ENCODE results near the gene IRAK3. TPM values are rescaled to one million over a fixed set of nuclear protein-coding genes. Genes with fewer than 3 reads are reported as not detected.

IRAK3 gene
- total RNA-seq, 6 donors from 2014 or later, result 33.8 to 65.0 (median 39.7) TPM

DNA sequence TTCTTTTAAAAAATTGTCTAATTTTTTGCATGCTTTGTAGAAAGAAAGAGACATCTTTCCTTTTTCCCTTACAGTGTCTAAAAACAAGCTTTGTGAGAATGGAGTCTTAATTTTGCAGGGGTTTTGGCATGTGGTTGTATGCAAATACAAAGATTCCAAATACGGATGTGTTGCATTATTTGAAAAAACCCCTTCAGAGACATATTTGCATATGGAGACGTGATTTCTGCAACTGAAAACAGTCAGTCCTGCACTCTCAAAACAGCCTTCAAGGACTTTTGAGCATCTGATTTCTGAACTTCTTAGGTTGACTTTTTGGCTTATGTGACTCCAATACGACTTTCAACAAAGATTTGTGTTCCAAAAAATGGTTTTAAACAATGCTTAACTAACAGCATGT is 7.8 kb downstream of the IRAK3 start:
- H3K9me3 ChIP-seq, result peaks cover 0 to 5% (median 0%) of the 10 kb centered on the region in 4 donors
- DNase-seq, result no peak
- H3K4me1 ChIP-seq, result peaks cover 40 to 48% (median 46%) of the 10 kb centered on the region in 4 donors
- H3K27ac ChIP-seq, result peak overlapping the region in 1 of 4 donors; percentile 26
- no peaks in the 10 kb centered on the region for H3K27me3 ChIP-seq
- TF ChIP-seq POLR2A (IDR thresholded peaks at IDR 0.05) (peak in 1 of 4 donors; percentile 15), EP300 (IDR thresholded peaks at IDR 0.05) (no peak), POLR2AphosphoS5 (IDR thresholded peaks at IDR 0.05) (no peak)
- peaks cover 0 to 11% (median 3%) of the 10 kb centered on the region in 4 donors for H3K36me3 ChIP-seq
- ATAC-seq (ENCODE audit: low FRiP score in 2 of 2), result no peak
- no peak overlapping the region for H3K4me3 ChIP-seq
- WGBS, 2 donors, result 32 to 37% methylated on average over 3 of the region's 3 CpGs

DNA sequence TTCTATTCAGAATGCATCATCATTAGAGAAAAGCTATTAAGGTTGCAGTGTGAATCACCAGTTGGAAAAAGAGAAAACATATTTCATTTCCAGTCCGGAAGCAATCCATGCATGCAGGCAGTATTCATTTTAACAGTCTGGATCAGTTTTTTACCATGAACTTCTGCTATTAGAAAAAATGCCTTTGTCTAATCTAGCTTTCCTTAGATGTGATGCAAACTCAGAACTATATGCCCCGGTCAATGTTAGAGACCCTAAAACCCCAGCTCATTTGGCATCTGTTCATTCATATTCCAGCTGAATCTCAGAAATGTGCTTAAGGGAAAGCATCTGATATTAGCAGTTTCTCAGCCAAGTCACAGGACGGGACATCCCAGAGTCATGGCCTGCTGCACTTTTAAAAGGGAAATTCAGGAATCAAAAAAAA is 8.5 kb downstream of the IRAK3 start:
- Histone ChIP-seq H3K27ac (peak overlapping the region in 2 of 4 donors; percentile 26 to 32), H3K4me1 (peaks cover 39 to 41% (median 41%) of the 10 kb centered on the region in 4 donors), H3K4me3 (no peak overlapping the region), H3K9me3 (peaks cover 0 to 5% (median 0%) of the 10 kb centered on the region in 4 donors), H3K27me3 (no peaks in the 10 kb centered on the region), H3K36me3 (peaks cover 0 to 11% (median 3%) of the 10 kb centered on the region in 4 donors)
- 60 to 66% methylated on average over 3 of the region's 3 CpGs for WGBS, 2 donors
- TF ChIP-seq POLR2A (IDR thresholded peaks at IDR 0.05), result no peak
- TF ChIP-seq, protein P1, sequence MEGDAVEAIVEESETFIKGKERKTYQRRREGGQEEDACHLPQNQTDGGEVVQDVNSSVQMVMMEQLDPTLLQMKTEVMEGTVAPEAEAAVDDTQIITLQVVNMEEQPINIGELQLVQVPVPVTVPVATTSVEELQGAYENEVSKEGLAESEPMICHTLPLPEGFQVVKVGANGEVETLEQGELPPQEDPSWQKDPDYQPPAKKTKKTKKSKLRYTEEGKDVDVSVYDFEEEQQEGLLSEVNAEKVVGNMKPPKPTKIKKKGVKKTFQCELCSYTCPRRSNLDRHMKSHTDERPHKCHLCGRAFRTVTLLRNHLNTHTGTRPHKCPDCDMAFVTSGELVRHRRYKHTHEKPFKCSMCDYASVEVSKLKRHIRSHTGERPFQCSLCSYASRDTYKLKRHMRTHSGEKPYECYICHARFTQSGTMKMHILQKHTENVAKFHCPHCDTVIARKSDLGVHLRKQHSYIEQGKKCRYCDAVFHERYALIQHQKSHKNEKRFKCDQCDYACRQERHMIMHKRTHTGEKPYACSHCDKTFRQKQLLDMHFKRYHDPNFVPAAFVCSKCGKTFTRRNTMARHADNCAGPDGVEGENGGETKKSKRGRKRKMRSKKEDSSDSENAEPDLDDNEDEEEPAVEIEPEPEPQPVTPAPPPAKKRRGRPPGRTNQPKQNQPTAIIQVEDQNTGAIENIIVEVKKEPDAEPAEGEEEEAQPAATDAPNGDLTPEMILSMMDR (IDR thresholded peaks at IDR 0.05), result no peak
- TF ChIP-seq POLR2AphosphoS5 (IDR thresholded peaks at IDR 0.05), result no peak
- no peak for TF ChIP-seq EP300 (IDR thresholded peaks at IDR 0.05)
- DNase-seq, result no peak
- no peak for ATAC-seq (ENCODE audit: low FRiP score in 2 of 2)

GRCh38 chr12:66199141-66199540 is 10.1 kb downstream of the IRAK3 start:
- 80 to 88% methylated on average over 3 of the region's 3 CpGs for WGBS, 2 donors
- ATAC-seq (ENCODE audit: low FRiP score in 2 of 2) (no peak), DNase-seq (no peak)
- no peaks in the 10 kb centered on the region for H3K27me3 ChIP-seq
- H3K4me3 ChIP-seq, result no peak overlapping the region
- peaks cover 0 to 7% (median 3%) of the 10 kb centered on the region in 4 donors for H3K36me3 ChIP-seq
- H3K9me3 ChIP-seq, result peaks cover 0 to 5% (median 0%) of the 10 kb centered on the region in 4 donors
- H3K4me1 ChIP-seq, result peaks cover 35 to 39% (median 37%) of the 10 kb centered on the region in 4 donors
- TF ChIP-seq EP300 (IDR thresholded peaks at IDR 0.05) (no peak), POLR2A (IDR thresholded peaks at IDR 0.05) (no peak)
- TF ChIP-seq, protein P1 (IDR thresholded peaks at IDR 0.05), result no peak
- H3K27ac ChIP-seq, result no peak overlapping the region

GRCh38 chr12:66199831-66200509 is 11.0 kb downstream of the IRAK3 start:
- H3K36me3 ChIP-seq, result peaks cover 0 to 4% (median 0%) of the 10 kb centered on the region in 4 donors
- no peak for ATAC-seq (ENCODE audit: low FRiP score in 2 of 2)
- TF ChIP-seq POLR2A (IDR thresholded peaks at IDR 0.05) (no peak), EP300 (IDR thresholded peaks at IDR 0.05) (no peak), POLR2AphosphoS5 (IDR thresholded peaks at IDR 0.05) (no peak)
- TF ChIP-seq, protein P1 (IDR thresholded peaks at IDR 0.05), result no peak

GRCh38 chr12:66203820-66204219 is 14.8 kb downstream of the IRAK3 start:
- peaks cover 0 to 3% (median under 1%) of the 10 kb centered on the region in 4 donors for H3K4me1 ChIP-seq
- H3K9me3 ChIP-seq, result peaks cover 0 to 5% (median 0%) of the 10 kb centered on the region in 4 donors
- DNase-seq (no peak), ATAC-seq (ENCODE audit: low FRiP score in 2 of 2) (no peak)
- no peak for TF ChIP-seq POLR2A (IDR thresholded peaks at IDR 0.05)
- TF ChIP-seq POLR2AphosphoS5 (IDR thresholded peaks at IDR 0.05), result no peak
- TF ChIP-seq EP300 (IDR thresholded peaks at IDR 0.05), result no peak
- TF ChIP-seq, protein P1 (IDR thresholded peaks at IDR 0.05), result no peak
- H3K27ac ChIP-seq, result no peak overlapping the region
- H3K36me3 ChIP-seq, result peaks cover 0 to 7% (median 0%) of the 10 kb centered on the region in 4 donors
- no peak overlapping the region for H3K4me3 ChIP-seq
- 80 to 81% methylated on average over 4 of the region's 4 CpGs for WGBS, 2 donors
- no peaks in the 10 kb centered on the region for H3K27me3 ChIP-seq

More at GRCh38 chr12:66199831-66200509, 11.0 kb downstream of the IRAK3 start:
- Histone ChIP-seq H3K9me3 (peaks cover 0 to 5% (median 0%) of the 10 kb centered on the region in 4 donors), H3K27me3 (no peaks in the 10 kb centered on the region), H3K4me1 (peaks cover 31 to 38% (median 34%) of the 10 kb centered on the region in 4 donors), H3K4me3 (no peak overlapping the region), H3K27ac (no peak overlapping the region)
- no peak for DNase-seq
